PC-9 (cell line): Measurements from ENCODE around the gene NRM.

ENCODE experiments used
- CTCF ChIP-seq: fragments of 200-600 bp; sonication (generic); conservative IDR thresholded peaks from 2 replicates; pipeline ENCODE4 v1.6.1; 2017; ENCODE audit warnings: mixed run types, antibody characterized with exemption, mild to moderate bottlenecking, moderate library complexity
- EZH2 ChIP-seq: fragments of 200-600 bp; sonication (generic); IDR thresholded peaks from 2 replicates; pipeline ENCODE4 v1.8.0; 2017; ENCODE audit warnings: antibody characterized with exemption, low read depth

DNA sequence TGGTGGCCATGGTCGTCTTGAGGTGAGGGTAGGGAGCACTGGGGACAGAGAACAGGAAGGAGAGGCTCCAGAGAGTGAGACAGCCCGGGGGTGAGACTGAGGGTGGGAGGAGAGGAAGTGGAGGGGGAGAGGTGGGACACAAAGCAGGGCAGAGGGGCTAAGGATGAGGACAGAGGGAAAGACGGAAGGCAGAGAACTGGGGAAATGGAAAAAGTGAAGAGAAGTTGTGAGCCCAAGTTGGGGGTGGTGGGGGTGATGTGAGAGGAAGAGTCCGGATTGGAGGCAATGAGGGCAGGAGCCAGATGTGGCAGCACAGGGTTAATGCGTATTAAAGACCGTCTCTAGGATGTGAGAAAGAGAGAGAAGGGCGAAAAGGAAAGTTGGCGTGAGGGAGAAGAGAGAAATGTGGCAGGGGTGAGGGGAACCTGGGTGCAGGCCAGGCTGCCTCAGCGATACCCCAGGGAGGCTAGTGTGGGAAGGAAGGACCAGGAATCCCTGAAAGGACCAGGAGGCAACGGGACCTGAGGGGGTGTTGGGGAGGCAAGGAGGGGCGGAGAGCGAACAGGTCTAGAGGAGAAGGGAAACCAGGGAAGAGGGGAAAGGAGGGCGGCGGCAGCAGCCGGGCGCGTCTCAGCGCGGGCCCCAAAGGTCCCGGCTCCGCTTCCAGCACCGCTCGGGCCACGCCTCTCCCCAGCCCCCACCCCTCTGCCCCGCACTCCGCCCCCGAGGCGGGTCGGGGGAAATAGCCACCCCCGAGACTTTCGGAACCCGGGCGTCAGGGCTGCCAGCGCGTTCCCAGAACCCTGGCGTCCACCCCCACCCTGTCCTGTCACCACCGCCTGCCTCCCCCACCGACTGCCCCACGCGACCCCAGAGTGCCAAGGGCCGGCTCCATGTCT is 4.5 kb downstream of the NRM start, which contains the start of gene PPP1R18:
- TF ChIP-seq CTCF (no peak), EZH2 (no peak)
